Putamen (tissue), 1 donor: ENCODE data around the gene STARD4.

Source experiments
- DNase-seq: peaks from one replicate; pipeline ENCODE4 v3.0.0-alpha.2; 2016; ENCODE audit warnings: low spot score

STARD4 gene

GRCh38 chr5:111512375-111513130 lies at the start of gene STARD4:
STARD4 (minus strand) TSS chr5:111512535; CDS start chr5:111507433, 5,102 bp downstream.
- peak; percentile 95 for DNase-seq

GRCh38 chr5:111559680-111560079 lies 47.3 kb upstream of the STARD4 start:
- DNase-seq = no peak

GRCh38 chr5:111557686-111558085 lies 45.4 kb upstream of the STARD4 start:
- no peak for DNase-seq

GRCh38 chr5:111557111-111557510 lies 44.8 kb upstream of the STARD4 start:
- DNase-seq = no peak

GRCh38 chr5:111556501-111556900 lies 44.2 kb upstream of the STARD4 start:
- DNase-seq = no peak

GRCh38 chr5:111555760-111556159 lies 43.4 kb upstream of the STARD4 start:
- no peak for DNase-seq

GRCh38 chr5:111553868-111554267 lies 41.5 kb upstream of the STARD4 start:
- no peak for DNase-seq

GRCh38 chr5:111552896-111553295 lies 40.6 kb upstream of the STARD4 start:
- no peak for DNase-seq

- no peak for DNase-seq
Measured at GRCh38 chr5:111552492-111552891, 40.2 kb upstream of the STARD4 start.

- no peak for DNase-seq
Measured at GRCh38 chr5:111551569-111552275, 39.4 kb upstream of the STARD4 start.

- DNase-seq = no peak
Measured at GRCh38 chr5:111551161-111551560, 38.8 kb upstream of the STARD4 start.

- DNase-seq = peak; percentile 73
Measured at GRCh38 chr5:111550282-111551020, 38.1 kb upstream of the STARD4 start.

GRCh38 chr5:111548992-111549649 lies 36.8 kb upstream of the STARD4 start:
- no peak for DNase-seq

GRCh38 chr5:111548348-111548950 lies 36.1 kb upstream of the STARD4 start:
- no peak for DNase-seq

GRCh38 chr5:111545031-111545430 lies 32.7 kb upstream of the STARD4 start:
- DNase-seq = no peak

- no peak for DNase-seq
Measured at GRCh38 chr5:111537141-111538024, 25.0 kb upstream of the STARD4 start.

- no peak for DNase-seq
Measured at GRCh38 chr5:111535879-111536549, 23.7 kb upstream of the STARD4 start.

- no peak for DNase-seq
Measured at GRCh38 chr5:111532886-111533582, 20.7 kb upstream of the STARD4 start.

- DNase-seq = no peak
Measured at GRCh38 chr5:111530298-111530740, 18.0 kb upstream of the STARD4 start.
